Esophagus muscularis mucosa (tissue), 4 donors: ENCODE results near the gene ZBED1. TPM values are rescaled to one million over a fixed set of nuclear protein-coding genes. Genes with fewer than 3 reads are reported as not detected.

Source experiments
- DNase-seq: peaks from one replicate; pipeline ENCODE4 v3.0.0-alpha.2; 2017; ENCODE audit errors: extremely low spot score
- H3K27ac ChIP-seq, 4 donors: fragments of 200-600 bp; sonication (generic); replicated peaks in 1 of 4; 1 replicate in 3 of 4; 2 replicates in 1 of 4; pipeline ENCODE4 v1.5.1; 2016 to 2019; ENCODE audit warnings: mild to moderate bottlenecking in 1 of 4
- H3K27me3 ChIP-seq, 4 donors: fragments of 200-600 bp; sonication (generic); one replicate each; pipeline versions ENCODE4 v1.5.1 to v1.6.0; 2016 to 2019
- H3K36me3 ChIP-seq, 4 donors: fragments of 200-600 bp; sonication (generic); one replicate each; pipeline ENCODE4 v1.5.1; 2016 to 2019
- H3K4me1 ChIP-seq, 4 donors: fragments of 200-600 bp; sonication (generic); one replicate each; pipeline ENCODE4 v1.5.1; 2016 to 2019
- H3K4me3 ChIP-seq, 4 donors: fragments of 200-600 bp; sonication (generic); 1 replicate in 2 of 4; 2 replicates in 2 of 4; pipeline ENCODE4 v1.5.1; 2016 to 2019; ENCODE audit warnings: mild to moderate bottlenecking in 4 of 4, moderate library complexity in 1 of 4
- H3K9me3 ChIP-seq, 4 donors: fragments of 200-600 bp; sonication (generic); 1 replicate in 3 of 4; 2 replicates in 1 of 4; pipeline ENCODE4 v1.5.1; 2016 to 2019
- EP300 ChIP-seq: sonication (generic); formaldehyde crosslinking; IDR thresholded peaks from one replicate; pipeline ENCODE4 v1.6.1; 2017; ENCODE audit warnings: antibody characterized with exemption
- POLR2A ChIP-seq: fragments of 450-650 bp; IDR thresholded peaks from one replicate; pipeline ENCODE4 v1.6.1; 2017; ENCODE audit warnings: antibody characterized with exemption, moderate library complexity, mild to moderate bottlenecking, low read depth
- POLR2AphosphoS5 ChIP-seq, 2 donors: sonication (generic); formaldehyde crosslinking; IDR thresholded peaks; one replicate each; pipeline ENCODE4 v1.6.1; 2017; ENCODE audit warnings: antibody characterized with exemption in 2 of 2
- WGBS: methylation state at CpG from one replicate; pipeline ENCODE4 v1.1.5; 2018; 5-methylcytosine and 5-hydroxymethylcytosine counted together
- intact Hi-C: fragments of 100-400 bp; cut with DNase I; formaldehyde crosslinking; loops from one replicate; pipeline ENCODE4 v1.15.1; 2023
- total RNA-seq, 4 donors: library from RNA; depleted of rRNA; stranded (reverse); fragments of >200 nt; gene quantifications; one replicate each; pipeline versions ENCODE4 v1.1.0 to v1.2.1, GENCODE V29; 2016
- TF ChIP-seq, protein P1 (sequence below), 3 experiments: fragments of 200-600 bp in 2 of 3; fragments of 450-650 bp in 1 of 3; sonication (generic) in 2 of 3; IDR thresholded peaks; one replicate each; pipeline ENCODE4 v1.5.1; 2017 to 2019; ENCODE audit warnings: antibody characterized with exemption in 3 of 3, mild to moderate bottlenecking in 2 of 3, moderate library complexity in 1 of 3

ZBED1 gene
- total RNA-seq, 4 donors from 2014 or later, result 32.8 to 44.8 (median 39.5) TPM

DNA sequence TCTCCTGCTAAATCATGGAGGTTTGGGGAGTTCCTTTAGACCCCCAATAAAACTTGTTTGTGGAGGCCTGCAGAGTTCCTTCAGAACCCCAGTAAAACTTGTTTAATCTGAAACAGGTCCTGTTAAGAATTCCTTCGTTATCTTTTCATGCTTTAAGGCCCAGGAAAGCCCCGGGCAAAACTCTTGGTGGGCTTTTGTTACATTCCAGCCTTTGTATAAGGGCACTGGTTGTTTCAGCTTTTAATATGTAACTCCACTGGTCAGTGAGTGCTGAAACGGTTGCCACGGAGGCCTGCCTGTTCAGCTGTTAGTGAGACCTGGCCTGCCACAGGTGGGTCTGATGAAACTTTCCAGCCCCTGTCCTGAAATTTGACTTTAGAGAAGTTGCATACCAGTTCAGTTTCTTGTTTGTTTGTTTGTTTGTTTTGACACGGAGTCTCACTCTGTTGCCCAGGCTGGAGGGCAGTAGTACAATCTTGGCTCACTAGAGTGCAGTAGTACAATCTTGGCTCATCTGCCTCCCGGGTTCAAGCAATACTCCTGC, 12.4 kb upstream of the ZBED1 start:
- TF ChIP-seq POLR2AphosphoS5 (IDR thresholded peaks at IDR 0.05) (no peak), EP300 (no peak), POLR2A (no peak)
- TF ChIP-seq, protein P1, sequence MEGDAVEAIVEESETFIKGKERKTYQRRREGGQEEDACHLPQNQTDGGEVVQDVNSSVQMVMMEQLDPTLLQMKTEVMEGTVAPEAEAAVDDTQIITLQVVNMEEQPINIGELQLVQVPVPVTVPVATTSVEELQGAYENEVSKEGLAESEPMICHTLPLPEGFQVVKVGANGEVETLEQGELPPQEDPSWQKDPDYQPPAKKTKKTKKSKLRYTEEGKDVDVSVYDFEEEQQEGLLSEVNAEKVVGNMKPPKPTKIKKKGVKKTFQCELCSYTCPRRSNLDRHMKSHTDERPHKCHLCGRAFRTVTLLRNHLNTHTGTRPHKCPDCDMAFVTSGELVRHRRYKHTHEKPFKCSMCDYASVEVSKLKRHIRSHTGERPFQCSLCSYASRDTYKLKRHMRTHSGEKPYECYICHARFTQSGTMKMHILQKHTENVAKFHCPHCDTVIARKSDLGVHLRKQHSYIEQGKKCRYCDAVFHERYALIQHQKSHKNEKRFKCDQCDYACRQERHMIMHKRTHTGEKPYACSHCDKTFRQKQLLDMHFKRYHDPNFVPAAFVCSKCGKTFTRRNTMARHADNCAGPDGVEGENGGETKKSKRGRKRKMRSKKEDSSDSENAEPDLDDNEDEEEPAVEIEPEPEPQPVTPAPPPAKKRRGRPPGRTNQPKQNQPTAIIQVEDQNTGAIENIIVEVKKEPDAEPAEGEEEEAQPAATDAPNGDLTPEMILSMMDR (IDR thresholded peaks at IDR 0.05), result no peak
- no peaks in the 10 kb centered on the region for H3K27me3 ChIP-seq
- H3K4me1 ChIP-seq, result no peaks in the 10 kb centered on the region
- no peak for DNase-seq
- no peak overlapping the region for H3K27ac ChIP-seq
- no peak overlapping the region for H3K4me3 ChIP-seq
- intact Hi-C loops, result no loop called here
- WGBS, result 78% methylated on average over 6 of the region's 6 CpGs
- no peaks in the 10 kb centered on the region for H3K36me3 ChIP-seq
- no peaks in the 10 kb centered on the region for H3K9me3 ChIP-seq

- no peak for DNase-seq
- intact Hi-C loops, result no loop called here
- WGBS, result 92% methylated on average over 8 of the region's 8 CpGs
These were observed 11.7 kb upstream of the ZBED1 start for GRCh38 chrX:2512501-2512900.

GRCh38 chrX:2511326-2511725, 10.6 kb upstream of the ZBED1 start:
- no peaks in the 10 kb centered on the region for H3K27me3 ChIP-seq
- 100% methylated on average over 4 of the region's 6 CpGs for WGBS
- no peak overlapping the region for H3K27ac ChIP-seq
- no peaks in the 10 kb centered on the region for H3K9me3 ChIP-seq
- TF ChIP-seq POLR2A (no peak), EP300 (no peak), POLR2AphosphoS5 (IDR thresholded peaks at IDR 0.05) (no peak)
- TF ChIP-seq, protein P1 (IDR thresholded peaks at IDR 0.05), result no peak
- DNase-seq, result no peak
- no peak overlapping the region for H3K4me3 ChIP-seq
- no peaks in the 10 kb centered on the region for H3K4me1 ChIP-seq
- intact Hi-C loops, result no loop called here
- no peaks in the 10 kb centered on the region for H3K36me3 ChIP-seq

More at GRCh38 chrX:2512501-2512900, 11.7 kb upstream of the ZBED1 start:
- TF ChIP-seq POLR2AphosphoS5 (IDR thresholded peaks at IDR 0.05) (no peak), EP300 (no peak), POLR2A (no peak)
- TF ChIP-seq, protein P1 (IDR thresholded peaks at IDR 0.05), result no peak
- H3K9me3 ChIP-seq, result no peaks in the 10 kb centered on the region
- H3K27me3 ChIP-seq, result no peaks in the 10 kb centered on the region
- no peak overlapping the region for H3K4me3 ChIP-seq
- no peaks in the 10 kb centered on the region for H3K4me1 ChIP-seq
- H3K36me3 ChIP-seq, result no peaks in the 10 kb centered on the region
- H3K27ac ChIP-seq, result no peak overlapping the region

DNA sequence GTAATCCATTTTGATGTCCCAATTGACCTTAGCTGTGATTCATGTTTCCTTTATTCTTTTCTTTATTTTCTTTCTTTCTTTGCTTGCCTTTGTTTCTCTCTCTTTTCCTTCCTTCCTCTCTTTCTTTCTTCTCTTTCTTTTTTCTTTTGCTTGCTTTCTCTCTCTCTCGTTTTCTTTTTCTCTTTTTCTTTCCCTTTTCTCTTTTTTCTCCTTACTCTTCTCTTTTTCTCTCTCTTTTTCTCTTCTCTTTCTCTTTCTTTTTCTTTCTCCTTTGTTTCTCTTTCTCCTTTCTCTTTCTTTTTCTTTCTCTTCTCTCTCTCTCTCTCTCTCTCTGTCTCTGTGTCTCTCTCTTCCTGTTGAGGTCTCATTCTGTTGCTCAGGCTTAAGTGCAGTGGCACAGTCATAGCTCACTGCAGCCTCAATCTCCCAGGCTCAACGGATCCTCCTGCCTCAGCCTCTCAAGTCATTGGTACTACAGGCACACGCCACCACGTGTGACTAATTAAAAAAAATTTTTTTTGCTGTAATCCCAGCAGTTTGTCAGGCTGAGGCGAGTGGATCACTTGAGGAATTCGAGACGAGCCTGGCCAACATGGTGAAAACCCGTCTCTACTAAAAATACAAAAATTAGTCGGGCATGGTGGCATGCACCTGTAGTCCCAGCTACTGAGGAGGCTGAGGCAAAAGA, 8.0 kb upstream of the ZBED1 start:
- Histone ChIP-seq H3K4me1 (no peaks in the 10 kb centered on the region), H3K27me3 (no peaks in the 10 kb centered on the region), H3K9me3 (no peaks in the 10 kb centered on the region), H3K27ac (no peak overlapping the region), H3K36me3 (no peaks in the 10 kb centered on the region), H3K4me3 (no peak overlapping the region)
- no peak for DNase-seq
- no peak for TF ChIP-seq POLR2AphosphoS5 (IDR thresholded peaks at IDR 0.05)
- TF ChIP-seq, protein P1 (IDR thresholded peaks at IDR 0.05), result no peak
- intact Hi-C loops, result loop anchor here (10.0 kb wide), 1 partner anchor 1054 kb away; the partner anchor contains the start of gene ASMTL
- 84% methylated on average over 9 of the region's 9 CpGs for WGBS
